ENCODE measurements around the gene ATP5PB.

DNA sequence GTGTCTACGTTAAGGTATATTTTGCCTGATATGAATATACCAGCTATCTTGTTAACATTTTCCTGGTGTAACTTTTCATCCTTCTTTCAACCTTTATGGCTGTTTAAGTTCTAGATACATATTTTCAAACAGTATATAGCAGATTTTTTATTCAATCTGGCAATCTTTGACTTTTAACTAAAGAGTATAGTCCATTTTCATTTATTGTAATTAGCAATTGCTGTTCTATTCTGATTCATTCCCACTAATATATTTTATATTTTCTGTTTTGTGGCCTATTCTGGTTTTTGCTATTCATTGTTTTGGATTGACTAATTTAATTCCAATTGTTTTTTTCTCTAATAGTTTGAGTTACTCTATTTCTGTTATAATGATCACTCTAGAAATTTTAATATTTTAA lies 17.2 kb downstream of the ATP5PB start:
- TF ChIP-seq POLR2A (IDR thresholded peaks at IDR 0.05; ENCODE audit: low read depth, low read length) (no peak), POLR2AphosphoS5 (IDR thresholded peaks at IDR 0.05; ENCODE audit: low read depth, low read length) (no peak), TAF1 (IDR thresholded peaks at IDR 0.05; ENCODE audit: borderline replicate concordance, low read depth, low read length) (no peak)
